T-helper 22 cell (primary cell): Measurements from ENCODE around the gene PIGV.
A peak's percentile ranks its signal among the peaks of the same experiment; 100 is the strongest.
"Not testable (repeated sequence)": the region's sequence is repeated elsewhere in the genome, so short reads cannot be mapped to it uniquely, and the experiment has no call there.

Experiments used
- DNase-seq: peaks from one replicate; pipeline ENCODE4 v3.0.0-alpha.2; 2020; ENCODE audit warnings: low read depth

PIGV gene

DNA sequence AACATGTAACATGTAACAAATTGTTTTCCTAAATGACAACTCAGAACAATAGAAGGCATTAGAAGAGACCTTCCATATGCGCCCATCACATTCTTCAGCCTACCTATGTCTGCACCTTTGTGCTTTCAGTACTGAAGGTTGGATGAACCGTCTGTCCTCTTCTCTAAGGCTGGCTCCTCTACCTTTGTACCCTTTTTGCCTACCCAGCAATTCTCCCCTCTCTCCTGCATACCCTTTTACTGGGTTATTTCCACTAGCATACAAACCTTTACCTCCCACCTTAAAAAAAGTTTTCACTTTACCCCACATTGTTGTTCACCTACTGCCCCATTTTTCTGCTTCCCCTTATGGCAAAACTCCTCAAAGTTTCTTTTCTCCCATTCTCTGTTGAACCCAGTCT lies 5.2 kb downstream of the PIGV start:
- no peak for DNase-seq

DNA sequence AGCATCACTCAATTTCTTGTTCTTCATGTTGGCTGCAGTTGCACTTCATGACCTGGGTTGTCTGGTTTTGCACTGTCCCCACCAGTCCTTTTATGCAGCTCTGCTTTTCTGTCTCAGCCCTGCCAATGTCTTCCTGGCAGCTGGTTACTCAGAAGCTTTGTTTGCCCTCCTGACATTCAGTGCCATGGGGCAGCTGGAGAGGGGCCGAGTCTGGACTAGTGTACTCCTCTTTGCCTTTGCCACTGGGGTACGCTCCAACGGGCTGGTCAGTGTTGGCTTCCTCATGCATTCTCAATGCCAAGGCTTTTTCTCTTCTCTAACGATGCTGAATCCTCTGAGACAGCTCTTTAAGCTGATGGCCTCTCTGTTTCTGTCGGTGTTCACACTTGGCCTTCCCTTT lies 6.6 kb downstream of the PIGV start:
- no peak for DNase-seq

DNA sequence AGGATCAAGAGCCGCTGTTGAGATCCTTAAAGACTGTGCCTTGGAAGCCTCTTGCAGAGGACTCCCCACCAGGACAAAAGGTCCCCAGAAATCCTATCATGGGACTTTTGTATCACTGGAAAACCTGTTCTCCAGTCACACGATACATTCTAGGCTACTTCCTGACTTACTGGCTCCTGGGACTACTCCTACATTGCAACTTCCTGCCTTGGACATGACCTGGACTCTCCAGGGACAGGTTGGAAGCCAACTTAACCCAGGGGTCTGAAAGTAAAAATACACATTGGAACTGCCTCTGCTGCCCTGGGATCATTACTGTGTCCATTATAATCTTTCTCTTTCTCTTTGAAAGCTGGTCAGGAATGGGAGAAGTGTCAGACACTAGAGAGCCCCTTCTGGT lies 9.9 kb downstream of the PIGV start:
- DNase-seq = no peak

DNA sequence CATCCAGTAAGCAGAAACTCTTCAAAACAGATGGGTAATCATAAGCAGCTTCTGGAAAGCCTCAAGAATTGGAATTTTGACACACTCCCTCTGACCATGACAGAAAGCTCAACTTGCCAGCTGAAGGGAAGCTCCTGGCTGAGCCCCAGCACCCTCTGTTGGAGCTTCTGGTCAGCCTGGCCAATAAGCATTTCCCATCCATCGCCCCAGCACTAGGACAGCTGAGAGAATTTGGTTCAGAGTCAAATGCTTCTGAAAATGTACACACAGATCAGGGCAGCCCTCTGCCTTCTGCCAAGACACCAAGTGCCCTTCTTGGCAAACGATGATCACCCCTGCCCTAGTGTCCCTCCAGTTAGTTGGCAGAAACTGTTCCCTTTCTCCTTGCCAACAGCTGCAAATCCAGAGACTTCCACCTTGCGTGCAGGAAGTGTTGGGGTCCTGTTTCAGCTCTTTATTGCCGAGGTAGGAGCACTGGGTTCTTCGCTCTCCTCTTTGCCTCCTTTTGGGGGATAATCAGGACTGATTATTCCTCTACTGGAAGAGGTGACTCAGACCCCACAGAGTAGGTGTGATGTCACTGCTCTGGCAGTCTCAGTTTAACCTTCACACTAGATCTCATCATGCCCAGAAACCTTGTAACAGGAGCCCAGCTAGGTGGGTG lies 11.9 kb downstream of the PIGV start:
- DNase-seq = no peak

GRCh38 chr1:26803932-26804331 lies 16.2 kb downstream of the PIGV start:
- not testable (repeated sequence) for DNase-seq

DNA sequence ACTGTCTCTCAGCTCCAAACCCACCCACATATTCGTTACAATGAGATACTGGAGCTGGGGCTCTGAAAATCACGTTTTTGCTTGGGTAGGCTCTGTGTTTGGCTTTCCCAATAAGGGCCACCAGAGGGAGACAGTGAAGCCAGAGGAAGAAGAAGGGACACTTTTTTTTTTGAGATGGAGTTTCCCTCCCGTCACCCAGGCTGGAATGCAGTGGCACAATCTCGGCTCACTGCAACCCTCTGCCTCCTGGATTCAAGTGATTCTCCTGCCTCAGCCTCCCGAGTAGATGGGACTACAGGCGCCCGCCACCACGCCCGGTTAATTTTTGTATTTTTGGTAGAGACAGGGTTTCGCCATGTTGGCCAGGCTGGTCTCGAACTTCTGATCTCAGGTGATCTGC lies 22.4 kb downstream of the PIGV start:
- peak; percentile 54 for DNase-seq

DNA sequence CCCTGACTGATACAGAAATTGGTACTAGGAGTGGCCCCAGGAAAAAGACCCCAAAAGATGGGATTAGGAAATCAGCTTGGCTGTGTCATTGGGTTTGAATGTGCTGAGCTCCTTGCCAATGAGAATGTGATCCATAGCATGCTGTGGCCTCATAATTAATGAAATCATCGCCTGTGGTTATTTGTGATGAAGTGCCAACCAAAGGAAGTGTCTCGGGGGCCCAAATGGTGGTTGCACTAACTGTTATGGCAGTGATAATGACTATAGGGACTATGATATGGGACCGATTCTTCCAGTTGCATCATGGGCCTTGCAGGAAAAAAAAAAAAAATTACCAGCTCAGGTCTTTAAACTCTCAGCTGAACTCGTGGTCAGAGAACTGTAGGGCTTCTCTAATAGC lies 23.3 kb downstream of the PIGV start:
- no peak for DNase-seq

DNA sequence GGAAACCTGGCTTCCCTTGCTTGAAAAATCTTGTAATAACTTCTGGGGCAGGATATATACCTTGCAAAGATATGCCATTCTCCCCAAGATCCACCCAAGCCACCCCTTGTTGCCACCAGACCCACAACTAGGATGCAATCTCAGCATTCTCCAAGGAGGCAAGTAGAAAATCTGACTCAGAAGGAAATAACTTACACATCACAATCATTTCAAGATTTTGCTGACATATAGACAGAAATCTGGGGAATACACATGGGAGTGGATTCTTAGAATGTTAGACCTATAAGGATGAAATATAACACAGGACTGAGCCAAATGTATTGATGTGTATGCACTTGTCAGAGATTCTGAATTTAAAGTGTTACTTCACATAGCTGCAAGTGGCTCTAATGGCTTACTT lies 24.0 kb downstream of the PIGV start:
- no peak for DNase-seq

- DNase-seq = no peak
These were observed 26.6 kb downstream of the PIGV start for GRCh38 chr1:26814377-26814776.

- DNase-seq = no peak
These were observed 27.1 kb downstream of the PIGV start for GRCh38 chr1:26814893-26815292.

DNA sequence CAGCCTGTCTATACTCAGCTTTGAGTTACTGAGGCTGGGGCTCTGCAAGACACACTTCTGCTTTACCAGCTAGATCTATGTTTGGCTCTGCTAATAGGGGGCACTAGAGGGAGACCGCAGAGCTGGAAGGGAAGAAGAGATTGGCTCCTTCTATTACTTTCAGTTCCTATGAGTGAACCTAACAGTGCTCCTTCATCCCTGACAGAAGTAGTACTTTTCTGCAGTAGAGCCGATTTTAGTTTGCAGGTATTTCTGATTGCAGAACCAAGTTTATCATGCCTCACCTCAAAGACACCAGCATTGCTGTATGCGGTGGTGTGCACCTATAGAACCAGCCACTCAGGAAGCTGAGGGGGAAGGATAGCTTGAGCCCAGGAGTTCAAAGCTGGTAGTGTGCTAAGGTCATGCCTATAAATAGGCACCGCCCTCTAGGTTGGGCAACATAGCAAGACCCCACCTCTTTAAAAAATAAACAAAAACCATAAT lies 33.1 kb downstream of the PIGV start:
- no peak for DNase-seq

- DNase-seq = no peak
These were observed 35.1 kb downstream of the PIGV start for GRCh38 chr1:26822737-26823395.

- no peak for DNase-seq
These were observed 37.0 kb downstream of the PIGV start for GRCh38 chr1:26824731-26825130.

DNA sequence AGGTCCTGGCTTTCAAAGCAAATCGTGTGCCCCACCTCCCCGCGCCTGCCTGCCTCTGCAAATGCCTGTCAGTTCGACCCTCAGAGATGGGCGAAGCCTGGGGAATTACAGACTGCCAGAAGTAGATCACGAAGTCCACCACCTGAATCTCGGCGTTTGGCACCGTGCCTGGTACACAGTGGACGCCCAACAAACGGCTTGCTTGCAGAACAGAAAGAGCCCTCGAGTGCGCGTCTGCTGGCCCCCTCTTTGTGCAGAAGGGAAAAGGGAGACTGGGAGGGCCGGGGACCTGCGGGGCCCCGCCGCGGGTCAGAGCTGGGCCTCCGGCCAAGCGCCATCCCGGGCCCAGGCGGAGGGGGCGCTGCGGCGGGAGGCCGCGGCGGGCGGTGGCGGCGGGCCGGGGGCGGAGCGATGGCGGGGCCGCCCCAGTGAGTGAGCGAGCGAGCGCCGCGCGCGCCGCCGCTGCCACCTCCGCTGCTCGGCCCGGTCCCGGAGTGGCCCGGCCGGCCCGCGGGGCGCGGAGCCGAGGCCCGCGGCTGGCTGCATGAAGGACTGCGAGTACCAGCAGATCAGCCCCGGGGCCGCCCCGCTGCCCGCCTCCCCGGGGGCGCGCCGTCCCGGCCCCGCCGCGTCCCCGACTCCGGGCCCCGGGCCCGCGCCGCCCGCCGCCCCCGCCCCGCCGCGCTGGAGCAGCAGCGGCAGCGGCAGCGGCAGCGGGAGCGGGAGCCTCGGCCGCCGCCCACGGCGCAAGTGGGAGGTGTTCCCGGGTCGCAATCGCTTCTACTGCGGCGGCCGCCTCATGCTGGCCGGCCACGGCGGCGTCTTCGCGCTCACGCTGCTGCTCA lies 38.7 kb downstream of the PIGV start, which contains the start of gene ZDHHC18:
Gene ZDHHC18, plus strand, starts transcription at position 428 of the 845 bp plus-strand sequence. Its CDS starts 117 bp downstream, at position 545.
- peak; percentile 50 for DNase-seq

DNA sequence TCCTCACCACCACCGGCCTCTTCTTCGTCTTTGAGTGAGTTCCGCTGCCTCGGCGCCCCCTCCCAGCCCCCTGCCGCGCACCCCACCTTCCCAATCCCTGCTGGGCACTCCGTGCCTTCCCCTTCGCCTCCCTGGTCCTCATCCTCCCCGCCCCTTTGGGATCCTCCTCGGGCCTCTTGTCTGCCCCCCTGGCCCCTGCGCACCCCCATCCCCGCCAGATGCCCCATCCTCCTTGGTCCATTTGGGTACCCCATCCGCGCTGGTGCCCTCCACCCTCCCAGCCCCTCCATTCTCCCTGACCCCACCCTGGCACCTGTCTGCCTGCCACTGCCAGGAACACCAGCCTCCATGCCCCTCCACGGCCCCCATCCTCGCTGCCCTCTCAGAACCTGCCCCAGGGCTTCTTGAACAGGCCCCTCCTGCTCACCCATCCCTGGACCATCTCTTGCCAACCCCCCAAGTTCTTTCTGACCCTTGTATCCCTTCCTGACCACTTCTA lies 39.4 kb downstream of the PIGV start:
- no peak for DNase-seq

- DNase-seq = no peak
These were observed 39.9 kb downstream of the PIGV start for GRCh38 chr1:26827663-26828062.

GRCh38 chr1:26828411-26828991 lies 40.8 kb downstream of the PIGV start:
- DNase-seq = peak; percentile 16

GRCh38 chr1:26829184-26829911 lies 41.6 kb downstream of the PIGV start:
- no peak for DNase-seq

- no peak for DNase-seq
These were observed 43.3 kb downstream of the PIGV start for GRCh38 chr1:26831059-26831458.

GRCh38 chr1:26831546-26832248 lies 43.9 kb downstream of the PIGV start:
- peak; percentile 30 for DNase-seq
